NCI-H2196 treated with DMSO at 0.1 percent for 48 hours (cell line): Measurements from ENCODE around the gene ZFP36L1.

Experiments used
- DNase-seq: peaks from one replicate; lab custom pipeline; 2025; ENCODE audit not compliant: unreplicated experiment; lab: John Stamatoyannopoulos, UW

The ZFP36L1 gene

DNA sequence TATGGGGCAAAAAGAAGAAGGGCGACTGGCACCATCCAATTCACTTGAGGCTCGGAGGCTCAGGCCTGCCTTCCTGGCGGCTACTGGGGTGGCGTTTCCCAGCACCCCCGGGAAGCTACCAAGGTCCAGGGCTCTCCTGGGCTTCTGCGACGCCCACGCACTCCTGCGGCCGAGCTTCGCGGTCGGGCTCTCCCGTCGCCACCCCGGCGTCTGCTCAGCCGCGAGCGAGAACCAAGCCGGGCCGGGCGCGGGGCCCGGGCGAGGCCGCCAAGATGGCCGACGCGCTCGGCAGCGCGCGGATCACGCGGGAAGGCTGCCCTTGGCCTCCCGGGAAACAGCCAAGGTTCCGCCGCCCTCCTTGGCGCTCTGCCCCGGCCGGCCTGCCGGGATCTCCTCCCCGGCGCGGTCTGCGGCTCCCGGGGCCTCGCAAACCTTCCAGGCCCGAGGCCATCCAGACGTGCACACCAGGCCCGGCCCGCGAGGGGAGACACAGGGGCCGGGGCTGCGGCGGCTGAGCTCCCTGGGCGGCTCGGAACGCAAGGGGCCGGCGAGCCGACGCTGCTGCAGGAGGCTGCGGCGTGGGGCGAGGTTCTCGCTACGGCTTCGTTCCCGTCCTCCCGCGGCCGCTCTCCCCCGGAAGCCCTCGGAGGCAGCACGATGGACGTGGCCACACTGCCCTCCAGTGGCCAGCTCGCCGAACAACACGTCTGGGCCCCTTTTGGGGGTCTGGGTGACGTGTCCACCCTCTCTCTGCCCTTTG is 23.5 kb upstream of the ZFP36L1 start:
- DNase-seq = peak; percentile 33

GRCh38 chr14:68815298-68816182 is 22.7 kb upstream of the ZFP36L1 start:
- no peak for DNase-seq

GRCh38 chr14:68814539-68815297 is 21.9 kb upstream of the ZFP36L1 start:
- no peak for DNase-seq

- DNase-seq = no peak
Observed at GRCh38 chr14:68814238-68814538, 21.3 kb upstream of the ZFP36L1 start.

DNA sequence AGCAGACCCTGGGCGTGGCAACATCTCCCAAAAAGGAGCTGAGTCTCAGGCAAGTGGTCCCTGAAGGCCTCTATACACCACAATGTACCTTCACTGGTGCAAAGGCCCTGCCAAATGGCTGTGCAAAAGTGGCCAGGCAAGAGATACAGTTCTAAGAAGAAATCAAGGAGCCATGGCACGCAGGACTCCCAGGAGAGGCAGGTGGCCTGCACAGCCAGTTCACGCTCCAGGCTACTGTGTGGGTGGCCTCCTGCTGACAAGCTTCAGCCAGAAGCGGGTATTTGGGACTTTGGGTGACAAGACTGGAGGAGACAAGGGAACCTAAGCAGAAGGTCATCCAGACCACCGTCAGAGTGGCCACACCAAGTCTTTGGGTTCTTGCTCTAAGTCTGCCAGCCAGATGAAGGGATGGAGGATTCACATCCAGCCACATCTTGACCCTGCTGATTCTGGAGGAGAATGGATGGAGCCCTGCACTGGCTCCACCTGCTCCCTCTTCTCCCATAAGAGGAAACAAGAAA is 20.5 kb upstream of the ZFP36L1 start:
- DNase-seq = no peak

DNA sequence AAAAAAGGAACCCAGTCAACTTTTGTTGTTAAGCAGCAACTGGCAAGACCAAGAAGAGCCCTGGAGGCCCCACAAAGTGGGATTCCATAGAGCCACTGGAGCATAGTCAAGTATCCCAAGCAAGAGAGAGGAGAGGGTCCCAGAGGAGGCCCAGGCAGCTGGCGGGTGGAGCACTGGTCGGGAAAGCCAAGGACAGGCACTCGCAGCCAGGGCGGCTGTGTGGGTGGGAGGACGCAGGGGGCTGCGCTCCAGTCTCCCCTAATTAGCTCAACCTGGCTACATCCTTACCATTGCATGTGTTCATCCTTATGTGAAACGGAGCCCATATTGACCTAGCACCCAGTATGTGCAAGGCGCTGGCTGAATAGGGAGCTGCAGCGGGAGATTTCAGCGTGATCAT is 18.3 kb upstream of the ZFP36L1 start:
- no peak for DNase-seq

DNA sequence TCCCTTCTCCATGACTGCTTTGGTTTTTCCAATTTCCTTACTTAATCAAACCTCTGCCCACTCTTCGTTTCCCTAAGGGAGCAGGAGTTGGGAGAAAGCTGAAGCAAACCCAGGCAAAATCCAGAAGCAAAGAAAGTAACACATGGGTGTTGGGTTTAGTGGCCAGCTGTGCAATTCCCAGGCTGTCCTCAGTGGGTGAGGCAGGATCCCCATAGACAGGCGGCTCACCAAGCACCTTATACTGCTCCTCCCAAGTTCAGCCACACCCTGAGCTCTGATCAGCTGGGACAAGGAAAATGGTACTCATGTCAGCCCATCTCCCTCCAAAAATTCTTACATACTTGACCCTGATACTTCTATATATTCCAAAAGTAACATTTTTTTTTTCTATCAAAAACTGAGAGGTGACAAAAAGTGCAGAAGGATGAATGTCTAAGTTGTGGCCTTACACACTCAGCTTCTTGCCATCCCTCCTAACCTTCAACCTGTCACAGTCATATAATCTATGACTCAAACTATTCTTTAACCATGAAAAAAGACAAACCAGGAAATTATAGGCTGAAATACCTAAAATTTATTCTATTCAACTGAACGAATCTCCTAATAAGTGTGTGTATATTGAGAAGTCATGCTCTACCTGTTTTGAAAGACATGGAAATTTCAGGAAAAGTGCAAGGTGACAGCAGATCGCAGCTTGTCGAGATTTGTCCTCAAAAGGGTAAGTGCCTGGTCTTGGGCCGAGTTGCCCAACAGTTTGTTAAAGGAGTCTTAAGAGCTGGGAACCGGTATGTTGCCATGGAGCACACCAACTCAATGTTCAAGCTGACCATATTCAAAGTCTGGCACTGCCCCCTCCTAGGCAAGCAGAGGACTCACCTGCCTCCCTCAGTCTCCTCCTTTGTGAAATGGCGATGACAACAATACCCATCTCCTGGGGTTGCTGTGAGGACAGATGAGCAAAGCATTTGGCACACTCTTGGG is 17.6 kb upstream of the ZFP36L1 start:
- DNase-seq = no peak

GRCh38 chr14:68809524-68809923 is 16.7 kb upstream of the ZFP36L1 start:
- DNase-seq = no peak

GRCh38 chr14:68808696-68809480 is 16.0 kb upstream of the ZFP36L1 start:
- no peak for DNase-seq

DNA sequence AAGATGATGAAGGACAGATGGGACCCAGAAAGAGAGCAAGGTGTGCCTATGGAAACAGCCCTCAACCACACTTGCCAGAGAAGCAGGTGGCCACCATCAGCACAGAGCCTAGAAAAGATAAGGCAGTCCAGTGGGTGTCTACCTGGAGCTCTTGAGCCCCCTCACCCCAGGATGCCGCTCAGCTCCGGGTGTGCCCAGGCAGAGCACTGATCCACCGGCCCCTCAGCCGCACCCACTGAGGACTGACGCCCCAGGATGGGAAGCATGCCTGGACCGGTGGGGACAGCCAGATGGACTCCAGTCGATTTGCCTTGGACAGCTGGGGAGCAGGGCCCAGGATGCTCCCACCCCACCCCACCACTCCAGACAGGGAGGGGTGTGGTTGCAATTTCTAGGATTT is 15.1 kb upstream of the ZFP36L1 start:
- DNase-seq = no peak

- DNase-seq = no peak
Observed at GRCh38 chr14:68807148-68807600, 14.3 kb upstream of the ZFP36L1 start.

DNA sequence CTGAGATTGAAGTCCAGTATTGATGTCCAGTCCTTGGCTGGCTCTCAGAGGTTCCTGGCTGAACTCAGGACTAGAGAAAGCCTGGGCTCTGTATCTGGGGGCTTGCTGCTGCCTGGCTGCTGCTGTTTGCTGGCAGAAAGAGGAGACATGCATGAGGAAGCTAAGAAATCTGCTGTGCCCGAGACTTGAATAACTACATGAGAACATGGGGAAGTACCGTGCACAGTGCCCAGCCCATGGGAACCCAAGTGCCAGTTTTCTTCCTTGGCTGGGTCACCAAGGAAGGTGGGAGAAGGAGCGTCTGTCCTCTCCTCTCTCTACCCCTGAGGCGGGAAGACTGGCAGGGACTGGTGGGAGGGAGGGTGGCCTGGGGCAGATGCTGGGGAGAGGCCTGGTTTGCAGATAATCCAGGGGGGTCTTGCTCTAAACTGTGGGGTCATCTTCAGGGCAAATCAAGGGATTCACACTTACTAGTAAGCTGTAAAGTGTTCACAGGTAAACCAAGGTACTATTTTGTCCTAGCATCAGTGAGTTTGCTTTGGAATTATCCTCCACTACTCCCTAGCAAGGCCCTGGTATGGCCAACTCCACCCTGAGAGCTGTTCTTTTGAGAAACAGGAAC is 13.8 kb upstream of the ZFP36L1 start:
- DNase-seq = no peak

GRCh38 chr14:68805414-68805813 is 12.5 kb upstream of the ZFP36L1 start:
- DNase-seq = no peak

DNA sequence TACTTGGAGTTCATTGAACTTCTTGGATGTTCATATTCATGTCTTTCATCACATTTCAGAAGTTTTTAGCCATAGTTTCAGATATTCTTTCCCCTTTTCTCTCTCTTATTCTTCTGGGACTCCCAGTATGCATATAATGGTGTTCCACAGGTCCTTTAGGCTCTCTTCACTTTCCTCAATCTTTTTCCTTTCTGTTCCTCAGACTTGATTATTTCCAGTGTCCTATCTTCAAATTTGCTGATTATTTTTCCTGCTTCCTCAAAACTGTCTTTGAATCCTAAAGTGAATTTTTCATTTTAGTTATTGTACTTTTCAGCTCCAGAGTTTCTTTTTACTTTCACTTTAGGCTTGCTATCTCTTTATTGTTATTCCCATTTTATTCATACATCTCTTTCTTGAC is 8.8 kb upstream of the ZFP36L1 start:
- DNase-seq = no peak

DNA sequence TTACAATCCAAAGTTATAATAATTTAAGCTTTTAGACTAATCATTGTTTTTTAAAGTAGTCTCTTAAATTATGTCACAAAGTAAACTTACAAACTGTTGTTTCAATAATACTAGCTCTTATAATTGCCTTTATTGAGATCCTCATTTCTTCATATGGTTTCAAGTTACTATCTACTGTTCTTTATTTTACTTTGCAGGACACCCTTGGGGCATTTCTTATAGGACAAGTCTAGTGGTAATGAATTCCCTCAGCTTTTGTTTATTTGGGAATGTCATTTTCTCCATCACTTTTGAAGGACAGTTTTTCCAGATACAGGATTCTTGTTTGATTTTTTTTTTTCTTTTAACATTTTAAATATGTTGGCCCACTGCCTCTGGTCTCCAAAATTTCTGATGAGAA is 8.1 kb upstream of the ZFP36L1 start:
- DNase-seq = no peak

- no peak for DNase-seq
Observed at GRCh38 chr14:68800390-68800789, 7.5 kb upstream of the ZFP36L1 start.

DNA sequence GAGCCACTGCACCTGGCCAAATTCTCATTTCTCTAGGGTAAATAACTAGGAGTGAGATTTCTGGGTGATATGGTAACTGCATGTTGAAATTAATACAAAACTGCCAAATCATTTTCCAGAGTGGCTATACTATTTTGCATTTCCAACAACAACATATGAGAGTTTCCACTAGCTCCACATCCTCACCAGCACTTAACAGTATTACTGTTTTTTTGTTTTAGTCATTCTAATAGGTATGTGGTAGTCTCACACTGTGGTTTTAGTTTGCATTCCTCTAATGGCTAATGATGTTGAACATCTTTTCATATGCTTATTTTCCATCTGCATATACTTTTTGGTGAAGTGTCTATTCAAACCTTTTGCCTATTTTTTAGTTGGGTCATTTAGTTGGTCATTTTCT is 5.8 kb upstream of the ZFP36L1 start:
- no peak for DNase-seq

- DNase-seq = no peak
Observed at GRCh38 chr14:68797121-68797670, 4.3 kb upstream of the ZFP36L1 start.
